Small intestine (tissue), 7 donors: ENCODE data around the gene TESPA1. TPM values are rescaled to one million over a fixed set of nuclear protein-coding genes. Genes with fewer than 3 reads are reported as not detected.

Experiments used
- DNase-seq, 2 donors: peaks; one replicate each; pipeline versions ENCODE4 v3.0.0 to v3.0.0-alpha.2; 2013
- FAIRE-seq: peaks from 2 replicates; lab custom pipeline; 2012; peaks lifted over from hg19 to GRCh38; lab: Jason Lieb, UNC
- H3K27ac ChIP-seq, 3 donors: one replicate each; pipeline ENCODE4 v1.5.1; 2013; ENCODE audit warnings: low read length in 2 of 3, mild to moderate bottlenecking in 2 of 3, control low read depth in 1 of 3, inconsistent platforms in 1 of 3, low read depth in 1 of 3, moderate library complexity in 1 of 3
- H3K27me3 ChIP-seq, 3 donors: one replicate each; pipeline ENCODE4 v1.6.1; 2013; ENCODE audit warnings: low read length in 3 of 3, inconsistent platforms in 1 of 3; ENCODE audit not compliant: control insufficient read depth in 3 of 3, insufficient read depth in 3 of 3
- H3K36me3 ChIP-seq, 3 donors: one replicate each; pipeline ENCODE4 v1.6.1; 2013; ENCODE audit warnings: low read length in 3 of 3, inconsistent platforms in 1 of 3, low read depth in 1 of 3, mild to moderate bottlenecking in 1 of 3, moderate library complexity in 1 of 3; ENCODE audit not compliant: control insufficient read depth in 3 of 3, insufficient read depth in 2 of 3
- H3K4me1 ChIP-seq, 3 donors: one replicate each; pipeline ENCODE4 v1.6.1; 2013; ENCODE audit warnings: low read length in 2 of 3, inconsistent platforms in 1 of 3, low read depth in 1 of 3, mild to moderate bottlenecking in 1 of 3, moderate library complexity in 1 of 3; ENCODE audit not compliant: control insufficient read depth in 3 of 3, insufficient read depth in 2 of 3
- H3K4me3 ChIP-seq, 3 donors: one replicate each; pipeline ENCODE4 v1.5.1; 2013; ENCODE audit warnings: low read length in 3 of 3, control low read depth in 1 of 3, inconsistent platforms in 1 of 3, low read depth in 1 of 3, mild to moderate bottlenecking in 1 of 3, moderate library complexity in 1 of 3
- H3K9me3 ChIP-seq, 2 donors: one replicate each; pipeline ENCODE4 v1.6.1; 2013; ENCODE audit warnings: low read depth in 1 of 2, low read length in 1 of 2; ENCODE audit not compliant: control insufficient read depth in 2 of 2, insufficient read depth in 1 of 2
- WGBS, 3 donors: extraction: QIAGEN DNeasy Blood & Tissue Kit; methylation state at CpG; one replicate each; pipeline ENCODE4 v1.1.7; 2013; 5-methylcytosine and 5-hydroxymethylcytosine counted together
- polyA plus RNA-seq, 4 donors: library from polyadenylated mRNA; stranded (reverse) in 3 of 4; unstranded in 1 of 4; fragments of 200-250 nt in 3 of 4; fragments of 120-200 nt in 1 of 4; gene quantifications; one replicate each; pipeline versions ENCODE4 v1.2.1 to v1.2.3, GENCODE V29; 2013
- donor health status: healthy with polysubstance abuse.
- donor health status: control.
- donor health status: control.
- donor health status: Bipolar disorder and iron deficiency.
- donor health status: healthy.

The TESPA1 gene
- polyA plus RNA-seq, 4 donors, result 0.45 to 1.6 (median 0.97) TPM

GRCh38 chr12:55001198-55001868 is 16.8 kb upstream of the TESPA1 start:
- DNase-seq (no peak), FAIRE-seq (no peak)
- no peak overlapping the region for H3K27ac ChIP-seq
- no peaks in the 10 kb centered on the region for H3K36me3 ChIP-seq
- H3K9me3 ChIP-seq, result no peaks in the 10 kb centered on the region
- no peak overlapping the region for H3K4me3 ChIP-seq
- H3K4me1 ChIP-seq, result no peaks in the 10 kb centered on the region
- 49 to 70% (median 65%) methylated on average over 4 of the region's 4 CpGs for WGBS, 3 donors
- peaks cover 0 to 4% (median 0%) of the 10 kb centered on the region in 3 donors for H3K27me3 ChIP-seq

DNA sequence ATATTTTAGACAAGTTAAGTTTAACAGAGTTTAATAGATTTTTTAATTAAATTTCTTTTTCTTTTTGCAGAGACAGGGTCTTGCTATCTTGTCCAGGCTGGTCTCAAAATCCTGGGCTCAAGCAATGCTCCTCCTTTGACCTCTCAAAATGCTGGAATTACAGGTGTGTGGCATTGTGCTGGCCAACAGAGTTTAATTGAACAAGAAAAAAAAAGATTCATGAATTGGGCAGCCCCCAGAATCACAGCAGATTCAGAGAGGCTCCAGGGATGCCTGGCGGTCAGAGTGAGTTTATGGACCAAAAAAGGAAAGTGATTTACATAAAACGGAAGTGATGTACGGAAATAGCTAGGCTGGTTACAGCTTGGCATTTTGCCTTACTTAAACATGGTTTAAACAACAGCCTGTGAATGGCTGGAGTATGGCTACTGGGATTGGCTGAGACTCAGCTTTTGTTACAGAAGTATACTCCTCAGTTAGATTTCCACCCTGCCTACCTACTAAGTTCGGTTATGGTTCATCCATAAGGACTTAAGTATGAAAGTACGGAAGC is 14.5 kb upstream of the TESPA1 start:
- H3K27me3 ChIP-seq, result peaks cover 0 to 4% (median 0%) of the 10 kb centered on the region in 3 donors
- no peak overlapping the region for H3K4me3 ChIP-seq
- FAIRE-seq (no peak), DNase-seq (no peak)
- H3K4me1 ChIP-seq, result no peaks in the 10 kb centered on the region
- no peaks in the 10 kb centered on the region for H3K9me3 ChIP-seq
- H3K36me3 ChIP-seq, result no peaks in the 10 kb centered on the region
- no peak overlapping the region for H3K27ac ChIP-seq
- WGBS, 3 donors, result 54 to 59% (median 57%) methylated on average over 5 of the region's 5 CpGs

DNA sequence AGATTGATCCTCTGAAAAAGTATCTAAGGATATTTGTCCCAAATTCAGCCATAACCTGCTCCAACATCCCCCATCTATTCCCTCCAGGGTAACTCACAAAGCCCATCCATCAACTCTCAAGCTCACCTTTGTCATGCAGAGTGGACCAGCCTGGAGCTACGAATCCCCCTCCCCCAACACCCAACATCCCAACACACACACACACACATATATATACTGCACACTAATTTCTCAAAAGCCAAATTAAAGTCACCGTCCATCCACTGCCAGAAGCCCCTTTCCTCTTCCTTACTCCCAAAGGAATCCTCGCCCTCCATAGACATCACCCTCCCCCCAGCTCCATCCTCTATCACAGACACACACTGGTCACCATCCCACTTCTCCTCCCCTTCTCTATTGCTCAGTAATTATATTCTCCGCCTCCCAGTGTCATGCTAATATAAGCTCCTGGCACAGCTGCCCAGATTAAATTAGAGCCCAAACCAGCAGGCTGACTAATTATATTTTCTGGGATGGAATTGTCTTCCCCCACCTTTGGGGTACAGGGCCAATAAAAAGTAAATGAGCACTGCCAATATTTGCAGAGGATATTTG is 13.5 kb upstream of the TESPA1 start:
- no peaks in the 10 kb centered on the region for H3K36me3 ChIP-seq
- no peaks in the 10 kb centered on the region for H3K9me3 ChIP-seq
- FAIRE-seq (no peak), DNase-seq (no peak)
- peaks cover 0 to 4% (median 0%) of the 10 kb centered on the region in 3 donors for H3K27me3 ChIP-seq
- H3K4me1 ChIP-seq, result no peaks in the 10 kb centered on the region
- H3K27ac ChIP-seq, result no peak overlapping the region
- 52 to 71% (median 65%) methylated on average over 4 of the region's 4 CpGs for WGBS, 3 donors
- no peak overlapping the region for H3K4me3 ChIP-seq

DNA sequence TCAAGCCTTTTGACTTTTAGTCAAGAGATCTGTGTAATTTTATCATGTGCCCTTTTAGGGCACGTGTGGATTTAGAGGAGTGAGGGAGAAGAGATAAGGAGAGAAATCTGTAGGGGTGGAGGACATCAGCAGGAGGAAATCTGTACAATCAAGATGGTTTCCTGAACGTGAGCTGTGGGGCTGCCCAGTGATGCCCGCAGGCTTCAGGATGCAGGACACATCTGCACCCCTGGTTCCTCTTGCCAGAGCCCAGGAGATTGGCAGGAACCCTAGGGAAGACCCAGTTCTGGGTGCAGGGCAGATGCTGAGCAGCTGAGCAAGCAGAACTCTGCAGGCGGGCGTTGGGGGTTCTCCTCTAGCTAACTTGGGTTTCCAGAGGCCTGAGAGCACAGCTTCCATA is 11.6 kb upstream of the TESPA1 start:
- DNase-seq (no peak), FAIRE-seq (no peak)
- H3K4me1 ChIP-seq, result no peaks in the 10 kb centered on the region
- H3K27ac ChIP-seq, result no peak overlapping the region
- H3K9me3 ChIP-seq, result no peaks in the 10 kb centered on the region
- peaks cover 0 to 4% (median 0%) of the 10 kb centered on the region in 3 donors for H3K27me3 ChIP-seq
- no peak overlapping the region for H3K4me3 ChIP-seq
- 47 to 56% (median 51%) methylated on average over 5 of the region's 5 CpGs for WGBS, 3 donors
- no peaks in the 10 kb centered on the region for H3K36me3 ChIP-seq

- H3K4me3 ChIP-seq, result no peak overlapping the region
- DNase-seq, result peak; percentile 57 to 61
- 19 to 28% (median 26%) methylated on average over 12 of the region's 12 CpGs for WGBS, 3 donors
- no peak for FAIRE-seq
- no peaks in the 10 kb centered on the region for H3K9me3 ChIP-seq
- no peak overlapping the region for H3K27ac ChIP-seq
- no peaks in the 10 kb centered on the region for H3K4me1 ChIP-seq
- H3K27me3 ChIP-seq, result peaks cover 0 to 4% (median 0%) of the 10 kb centered on the region in 3 donors
- H3K36me3 ChIP-seq, result no peaks in the 10 kb centered on the region
Observed at GRCh38 chr12:54993181-54993835, 8.7 kb upstream of the TESPA1 start.

DNA sequence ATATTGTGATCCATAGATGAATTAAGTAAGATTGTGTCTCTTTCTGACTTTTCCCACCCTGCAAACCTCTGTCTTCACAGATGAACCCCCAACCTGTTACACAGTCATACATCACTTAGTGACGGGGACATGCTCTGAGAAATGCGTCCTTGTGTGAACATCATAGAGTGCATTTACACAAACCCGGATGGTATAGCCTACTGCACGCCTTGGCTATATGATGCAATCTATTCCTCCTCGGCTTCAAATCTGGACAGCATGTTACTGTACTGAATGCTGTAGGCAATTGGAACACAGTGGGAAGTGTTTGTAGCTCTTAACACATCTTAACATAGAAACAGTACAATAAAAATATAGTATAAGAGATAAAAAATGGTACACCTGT is 7.4 kb upstream of the TESPA1 start:
- H3K36me3 ChIP-seq, result no peaks in the 10 kb centered on the region
- no peak overlapping the region for H3K4me3 ChIP-seq
- H3K9me3 ChIP-seq, result no peaks in the 10 kb centered on the region
- DNase-seq, result no peak
- WGBS, 3 donors, result 74 to 91% (median 88%) methylated on average over 5 of the region's 5 CpGs
- H3K27me3 ChIP-seq, result no peaks in the 10 kb centered on the region
- FAIRE-seq, result no peak
- H3K4me1 ChIP-seq, result no peaks in the 10 kb centered on the region
- no peak overlapping the region for H3K27ac ChIP-seq

DNA sequence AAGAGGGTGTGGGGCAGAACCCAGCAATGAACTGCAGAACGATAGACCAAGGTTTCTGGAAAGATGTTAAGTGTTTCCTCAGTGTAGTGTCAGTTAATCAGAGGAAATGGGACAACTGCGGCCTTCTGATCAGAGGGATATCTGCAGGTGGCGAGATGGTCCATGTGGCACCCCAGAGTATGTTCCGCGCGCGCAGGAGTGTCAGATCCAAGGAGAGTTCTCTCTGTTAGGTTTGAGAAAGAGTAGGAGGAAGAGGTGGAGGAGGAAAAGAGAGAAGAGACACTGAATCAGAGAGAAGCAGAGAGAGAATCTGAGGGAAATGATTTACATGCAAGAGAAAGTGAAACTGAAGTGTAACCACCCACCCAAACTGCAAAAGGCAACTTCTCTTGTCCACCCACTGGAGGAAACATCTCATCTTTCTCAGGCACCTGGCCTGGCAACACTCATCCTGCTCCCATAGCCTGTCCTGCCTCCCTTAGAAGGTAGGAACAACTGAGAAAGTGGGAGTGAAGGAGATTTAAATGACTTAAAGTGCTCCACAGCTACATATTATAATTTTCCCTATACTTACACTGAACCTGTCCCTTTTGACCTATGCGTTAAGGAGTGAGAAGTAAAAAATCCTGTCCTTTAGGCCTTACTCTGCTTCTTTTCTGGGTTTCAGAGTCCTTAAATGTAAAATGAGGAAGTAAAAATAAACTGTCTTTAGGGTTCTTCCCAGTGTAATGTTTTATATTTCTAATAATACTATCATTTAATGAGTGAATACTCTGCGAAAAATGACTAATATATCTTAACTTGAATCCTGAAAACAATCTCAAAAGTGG is 6.8 kb upstream of the TESPA1 start:
- Histone ChIP-seq H3K4me1 (no peaks in the 10 kb centered on the region), H3K27ac (peak overlapping the region in 2 of 3 donors; percentile 24 to 50), H3K4me3 (no peak overlapping the region), H3K36me3 (no peaks in the 10 kb centered on the region), H3K27me3 (no peaks in the 10 kb centered on the region), H3K9me3 (no peaks in the 10 kb centered on the region)
- WGBS, 3 donors, result 61 to 82% (median 76%) methylated on average over 9 of the region's 9 CpGs
- FAIRE-seq (no peak), DNase-seq (peak in 1 of 2 donors; percentile 17)

- H3K27me3 ChIP-seq, result peaks cover 0 to 2% (median 0%) of the 10 kb centered on the region in 3 donors
- FAIRE-seq, result no peak
- H3K27ac ChIP-seq, result no peak overlapping the region
- no peaks in the 10 kb centered on the region for H3K4me1 ChIP-seq
- WGBS, 3 donors, result 65 to 77% (median 66%) methylated on average over 1 of the region's 1 CpG
- no peaks in the 10 kb centered on the region for H3K9me3 ChIP-seq
- no peak overlapping the region for H3K4me3 ChIP-seq
- no peak for DNase-seq
- H3K36me3 ChIP-seq, result no peaks in the 10 kb centered on the region
Observed at GRCh38 chr12:54989829-54990228, 5.3 kb upstream of the TESPA1 start.
